Measurements from ENCODE around the gene TBCK. TPM values are rescaled to one million over a fixed set of nuclear protein-coding genes. Genes with fewer than 3 reads are reported as not detected.
"Not testable (repeated sequence)": the region's sequence is repeated elsewhere in the genome, so short reads cannot be mapped to it uniquely, and the experiment has no call there.

The TBCK gene
- total RNA-seq, 1 experiment from 2014 or later: 29.5 TPM

DNA sequence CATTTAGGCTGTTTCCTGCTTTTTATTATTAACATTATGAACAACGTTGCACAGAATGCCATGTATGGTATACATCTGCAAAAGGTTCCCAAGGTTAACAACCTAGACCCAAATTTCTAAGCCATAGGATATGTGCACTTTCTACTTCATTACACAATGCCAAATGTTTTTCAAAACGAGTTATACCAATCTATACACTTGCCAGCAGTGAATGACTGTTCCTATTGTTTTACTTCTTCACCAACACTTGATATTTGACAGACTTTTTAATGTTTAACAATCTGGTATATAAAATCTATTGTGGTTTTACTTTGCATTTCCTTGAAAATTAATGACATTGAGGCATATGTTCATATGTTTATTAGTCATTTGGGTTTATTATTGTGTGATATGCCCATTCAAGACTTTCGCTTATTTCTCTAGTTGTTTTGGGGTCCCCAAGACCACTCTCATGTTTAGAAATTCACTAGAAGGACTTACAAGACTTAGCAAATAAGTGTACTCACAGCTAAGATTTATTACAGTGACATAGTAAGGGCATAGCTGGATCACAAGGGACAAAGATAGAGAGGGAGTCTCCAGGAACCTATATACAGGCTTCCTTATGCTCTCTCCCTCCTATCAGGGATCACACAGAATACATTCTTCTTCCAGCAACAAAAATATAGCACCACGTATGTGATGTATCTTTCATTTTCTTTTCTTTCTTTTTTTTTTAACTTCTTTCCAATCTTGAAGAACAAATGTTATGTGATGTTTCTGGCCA, 62.5 kb downstream of the TBCK start:
- in situ Hi-C loops (cut with HindIII; ENCODE audit: low sequenced_read_pairs): no loop called here
- no peak for DNase-seq (ENCODE audit: low spot score)

GRCh38 chr4:106247600-106247999, 68.4 kb downstream of the TBCK start:
- in situ Hi-C loops (cut with HindIII; ENCODE audit: low sequenced_read_pairs): no loop called here
- no peak for DNase-seq (ENCODE audit: low spot score)

DNA sequence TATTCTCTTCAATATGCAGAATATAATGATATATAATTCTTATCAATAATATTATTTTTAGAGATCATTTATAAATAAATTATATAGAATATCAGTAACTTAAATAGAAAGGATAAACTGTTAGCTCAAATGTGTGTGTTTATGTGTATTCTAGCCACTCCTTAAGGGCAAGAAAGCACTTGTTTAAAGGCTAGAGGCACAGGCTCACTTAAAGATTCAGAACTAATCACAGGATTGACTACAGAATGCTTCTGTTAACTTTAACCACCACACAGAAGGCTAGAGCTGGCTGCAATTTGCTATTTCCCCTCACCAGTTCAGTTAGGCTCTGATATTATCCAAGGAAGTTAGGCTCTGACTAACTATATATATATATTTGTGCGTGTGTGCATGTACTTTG, 69.6 kb downstream of the TBCK start:
- no peak for DNase-seq (ENCODE audit: low spot score)
- in situ Hi-C loops (cut with HindIII; ENCODE audit: low sequenced_read_pairs): no loop called here

GRCh38 chr4:106245176-106245575, 70.8 kb downstream of the TBCK start:
- no peak for DNase-seq (ENCODE audit: low spot score)
- in situ Hi-C loops (cut with HindIII; ENCODE audit: low sequenced_read_pairs): no loop called here

- in situ Hi-C loops (cut with HindIII; ENCODE audit: low sequenced_read_pairs): no loop called here
Measured at GRCh38 chr4:106240699-106241098, 75.3 kb downstream of the TBCK start.

DNA sequence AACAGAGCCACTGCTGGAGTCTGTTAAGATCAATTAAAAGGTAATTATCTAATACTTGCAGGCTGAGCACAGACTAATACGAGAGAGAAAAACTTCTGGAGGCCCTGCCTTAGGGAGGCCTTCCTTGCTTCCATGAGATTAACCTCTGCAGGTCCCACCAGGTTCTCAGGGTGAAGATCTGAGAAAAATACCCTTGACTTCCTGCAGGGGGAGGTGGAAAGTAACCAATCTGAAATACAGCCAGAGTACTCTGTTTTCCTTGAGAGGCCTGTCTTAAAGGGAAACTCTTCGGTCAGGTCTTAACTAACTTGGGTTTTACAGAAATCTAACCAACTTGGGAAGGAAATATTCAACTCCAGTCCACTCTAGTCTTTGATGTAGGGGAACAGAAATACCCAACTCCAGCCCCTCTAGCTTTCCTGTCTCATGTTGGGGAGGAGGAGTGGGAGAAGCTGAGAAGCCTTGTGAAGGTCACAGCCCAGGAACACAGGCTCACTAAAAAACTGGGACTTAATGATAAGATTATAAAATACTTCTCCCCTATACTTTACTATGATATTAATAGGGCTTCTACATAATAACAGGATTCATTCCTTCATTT, 77.1 kb downstream of the TBCK start:
- DNase-seq (ENCODE audit: low spot score): peak; percentile 19
- in situ Hi-C loops (cut with HindIII; ENCODE audit: low sequenced_read_pairs): no loop called here

More at GRCh38 chr4:106240699-106241098, 75.3 kb downstream of the TBCK start:
- DNase-seq (ENCODE audit: low spot score): no peak

- DNase-seq (ENCODE audit: low spot score): no peak
- in situ Hi-C loops (cut with HindIII; ENCODE audit: low sequenced_read_pairs): no loop called here
Measured at GRCh38 chr4:106231931-106232330, 84.1 kb downstream of the TBCK start.

DNA sequence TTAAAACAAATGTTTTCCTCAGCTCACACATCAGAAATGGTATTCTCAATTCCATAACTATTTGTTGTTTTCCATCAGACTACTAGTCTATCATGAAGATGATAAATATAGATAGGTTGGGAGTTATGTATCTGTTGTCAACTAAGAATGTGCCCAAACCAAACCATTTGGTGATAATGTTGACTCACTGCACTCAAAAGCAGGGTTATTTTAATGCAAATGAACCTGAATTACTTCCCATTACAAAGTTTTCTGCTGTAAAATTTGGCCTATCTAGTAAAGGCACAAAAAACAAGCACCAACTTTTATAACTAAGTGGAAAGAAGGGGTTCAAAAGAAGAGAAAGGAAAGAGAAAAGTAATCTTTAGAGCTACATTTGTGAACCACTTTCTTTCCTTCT, 93.5 kb downstream of the TBCK start:
- in situ Hi-C loops (cut with HindIII; ENCODE audit: low sequenced_read_pairs): no loop called here

GRCh38 chr4:106213291-106213690, 102.7 kb downstream of the TBCK start:
- DNase-seq (ENCODE audit: low spot score); in situ Hi-C loops (cut with HindIII; ENCODE audit: low sequenced_read_pairs): not testable (repeated sequence)

More for the DNA sequence above, 93.5 kb downstream of the TBCK start:
- no peak for DNase-seq (ENCODE audit: low spot score)

- no peak for DNase-seq (ENCODE audit: low spot score)
- in situ Hi-C loops (cut with HindIII; ENCODE audit: low sequenced_read_pairs): no loop called here
Measured at GRCh38 chr4:106210021-106210420, 106.0 kb downstream of the TBCK start.

GRCh38 chr4:106208481-106209460, 107.2 kb downstream of the TBCK start:
- DNase-seq (ENCODE audit: low spot score): peak; percentile 41

GRCh38 chr4:106201373-106201772, 114.6 kb downstream of the TBCK start:
- peak; percentile 23 for DNase-seq (ENCODE audit: low spot score)
- in situ Hi-C loops (cut with HindIII; ENCODE audit: low sequenced_read_pairs): no loop called here

More at GRCh38 chr4:106208481-106209460, 107.2 kb downstream of the TBCK start:
- in situ Hi-C loops (cut with HindIII; ENCODE audit: low sequenced_read_pairs): no loop called here

- DNase-seq (ENCODE audit: low spot score): no peak
- in situ Hi-C loops (cut with HindIII; ENCODE audit: low sequenced_read_pairs): no loop called here
Measured at GRCh38 chr4:106195435-106195950, 120.5 kb downstream of the TBCK start.

DNA sequence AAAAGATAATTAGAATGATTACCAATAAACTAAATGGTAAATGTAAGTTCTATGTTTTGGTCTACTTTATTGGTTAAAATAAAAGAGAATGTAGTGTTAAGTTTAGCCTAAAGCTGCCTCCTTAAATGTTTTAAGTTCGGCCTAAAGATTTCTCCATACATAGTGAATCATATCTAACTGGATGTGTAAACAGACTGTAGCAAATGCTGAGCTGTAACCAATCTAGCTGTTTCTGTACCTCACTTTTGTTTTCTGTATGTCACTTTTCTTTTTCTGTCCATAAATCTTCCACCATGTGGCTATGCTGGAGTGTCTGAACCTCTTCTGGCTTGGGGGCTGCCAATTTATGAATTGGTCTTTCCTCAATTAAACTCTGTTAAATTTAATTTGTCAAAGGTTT, 121.2 kb downstream of the TBCK start:
- in situ Hi-C loops (cut with HindIII; ENCODE audit: low sequenced_read_pairs): no loop called here
- DNase-seq (ENCODE audit: low spot score): no peak

DNA sequence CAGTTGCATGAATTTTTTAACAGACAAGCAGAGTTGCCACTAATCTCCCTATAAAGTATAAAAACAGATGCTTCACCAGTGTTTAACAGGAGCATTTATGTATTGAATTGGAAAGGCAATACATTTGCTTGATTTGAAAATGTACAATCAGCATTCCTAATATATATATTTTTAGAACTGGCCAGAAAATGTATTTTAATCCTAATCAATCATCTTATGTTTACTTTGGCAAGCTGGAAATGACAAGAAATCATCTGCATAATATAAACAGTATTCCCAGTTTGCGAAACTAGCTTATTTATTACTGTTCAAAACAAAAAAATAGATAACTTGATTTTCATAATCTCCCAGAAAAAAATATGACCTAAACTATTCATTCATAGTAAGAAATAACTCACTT, 123.9 kb downstream of the TBCK start:
- in situ Hi-C loops (cut with HindIII; ENCODE audit: low sequenced_read_pairs): no loop called here

GRCh38 chr4:106186201-106186600, 129.8 kb downstream of the TBCK start:
- in situ Hi-C loops (cut with HindIII; ENCODE audit: low sequenced_read_pairs): no loop called here
- DNase-seq (ENCODE audit: low spot score): no peak

More for the DNA sequence above, 123.9 kb downstream of the TBCK start:
- DNase-seq (ENCODE audit: low spot score): no peak

DNA sequence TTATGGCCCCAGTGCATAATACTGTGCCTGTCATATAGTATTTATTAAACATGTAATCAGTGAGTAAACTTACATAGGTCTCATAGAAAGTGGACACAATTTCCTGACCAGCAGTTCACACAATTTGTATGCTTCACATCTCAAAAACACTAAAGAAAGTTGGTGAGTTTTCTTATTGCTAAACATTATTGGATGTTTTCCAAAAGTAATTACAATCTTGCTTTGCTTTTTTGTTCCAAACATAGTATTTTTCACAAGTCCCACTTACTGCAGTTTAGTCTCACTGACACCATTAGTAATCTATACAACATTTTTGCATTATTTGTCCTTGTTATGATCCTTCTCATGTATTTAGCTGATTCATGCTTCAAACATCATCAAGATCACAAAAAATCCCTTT, 132.5 kb downstream of the TBCK start:
- in situ Hi-C loops (cut with HindIII; ENCODE audit: low sequenced_read_pairs): no loop called here
- DNase-seq (ENCODE audit: low spot score): no peak

DNA sequence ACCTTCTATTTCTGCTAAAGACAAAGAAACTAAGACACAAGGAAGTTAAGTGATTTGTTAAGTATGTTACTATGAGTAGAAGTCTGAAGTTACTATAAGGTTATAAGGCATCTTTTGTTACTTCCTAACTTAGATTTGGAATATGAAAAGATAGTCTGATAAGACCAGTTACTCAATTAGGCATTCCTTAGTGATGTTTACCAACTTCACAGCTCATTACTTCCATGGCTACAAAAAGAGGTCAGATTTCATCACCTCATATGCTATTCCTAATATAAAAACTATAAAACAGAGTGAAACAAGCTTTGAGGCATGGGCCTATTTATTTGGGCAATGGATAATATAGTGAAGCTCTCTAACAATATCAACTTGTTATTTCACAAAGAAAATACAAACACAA, 143.1 kb downstream of the TBCK start:
- no peak for DNase-seq (ENCODE audit: low spot score)
- in situ Hi-C loops (cut with HindIII; ENCODE audit: low sequenced_read_pairs): no loop called here

GRCh38 chr4:106165351-106166010, 150.5 kb downstream of the TBCK start:
- in situ Hi-C loops (cut with HindIII; ENCODE audit: low sequenced_read_pairs): no loop called here
- DNase-seq (ENCODE audit: low spot score): no peak
